Ovary (tissue), 9 donors: ENCODE measurements around the gene MPRIP. TPM values are rescaled to one million over a fixed set of nuclear protein-coding genes. Genes with fewer than 3 reads are reported as not detected.

Experiments
- DNase-seq, 5 donors: peaks; one replicate each; pipeline ENCODE4 v3.0.0-alpha.2; 2019 to 2020
- H3K27ac ChIP-seq, 2 donors: fragments of 200-600 bp; one replicate each; pipeline versions ENCODE4 v1.5.1 to v1.8.0; 2019 to 2022
- H3K27me3 ChIP-seq: fragments of 200-600 bp; one replicate; pipeline ENCODE4 v1.8.0; 2022
- H3K36me3 ChIP-seq: fragments of 200-600 bp; sonication (generic); one replicate; pipeline ENCODE4 v1.5.1; 2019
- H3K4me1 ChIP-seq: one replicate; pipeline ENCODE4 v1.8.1; 2013; ENCODE audit warnings: mild to moderate bottlenecking, moderate library complexity; ENCODE audit not compliant: insufficient read depth
- H3K4me3 ChIP-seq: fragments of 200-600 bp; sonication (generic); one replicate; pipeline ENCODE4 v1.5.1; 2017
- H3K9me3 ChIP-seq, 2 donors: fragments of 200-600 bp in 1 of 2; sonication (generic) in 1 of 2; one replicate each; pipeline versions ENCODE4 v1.5.1 to v1.8.1; 2013 to 2019; ENCODE audit warnings: mild to moderate bottlenecking in 1 of 2, moderate library complexity in 1 of 2
- CTCF ChIP-seq, 3 donors: fragments of 450-650 bp in 2 of 3; fragments of 200-600 bp in 1 of 3; IDR thresholded peaks; one replicate each; pipeline versions ENCODE4 v1.5.1 to v1.8.0; 2016 to 2022; ENCODE audit warnings: antibody characterized with exemption in 3 of 3, mild to moderate bottlenecking in 1 of 3
- EP300 ChIP-seq: sonication (generic); formaldehyde crosslinking; IDR thresholded peaks from one replicate; pipeline ENCODE4 v1.6.1; 2017; ENCODE audit warnings: antibody characterized with exemption
- POLR2A ChIP-seq: fragments of 450-650 bp; IDR thresholded peaks from one replicate; pipeline ENCODE4 v1.6.1; 2017; ENCODE audit warnings: antibody characterized with exemption, mild to moderate bottlenecking, moderate library complexity
- WGBS, 3 donors: extraction: QIAGEN DNeasy Blood & Tissue Kit in 1 of 3; methylation state at CpG; one replicate each; pipeline versions ENCODE4 v1.1.5 to v1.1.7; 2013 to 2017; 5-methylcytosine and 5-hydroxymethylcytosine counted together
- intact Hi-C, 4 donors: fragments of 100-400 bp; cut with DNase I; formaldehyde crosslinking; loops; one replicate each; pipeline versions ENCODE4 v1.11.0 to v1.15.1; 2022 to 2023
- polyA plus RNA-seq, 2 donors: library from polyadenylated mRNA; stranded (reverse); fragments of 200-250 nt in 1 of 2; fragments of 350-450 nt in 1 of 2; fragmentation: Illumina TruSeq in 1 of 2; extraction: RNeasy Lipid Tissue Mini Kit (QIAGEN cat#74804) in 1 of 2; gene quantifications; one replicate each; pipeline ENCODE4 v1.2.3, GENCODE V29; 2013 to 2014
- total RNA-seq, 7 donors: library from RNA; depleted of rRNA in 2 of 7; stranded (reverse); fragments of >200 nt in 2 of 7; fragmentation: NEBNext Ultra II Directional in 3 of 7; extraction: Animal tissue kit (Norgen Biotek cat#: 25700) in 3 of 7; gene quantifications; one replicate each; pipeline versions ENCODE4 v1.1.0 to v1.2.4, GENCODE V29; 2016 to 2023
- donor health status: DM: no; HTN: no; CAD: no; lungs with moderate emphysema.
- donor health status: DM: no; HTN: no; CAD: no.
- donor health status: Bipolar disorder and iron deficiency.
- donor health status: DM: yes; HTN: yes; CAD: no.
- donor health status: DM: no; HTN: no; CAD: no.
- donor health status: DM: yes; HTN: yes; CAD: no.

MPRIP gene
- total and polyA plus RNA-seq, 9 donors = 72.3 to 256 (median 202) TPM

- H3K27ac ChIP-seq = no peak overlapping the region
- intact Hi-C loops = loop anchor here in 2 of 4 donors (10.0 kb wide), 2 partner anchors 88 to 158 kb away; partner anchors contain the start of genes FLCN (in 1 of the 2) and NT5M (in 1 of the 2)
- 85 to 91% (median 90%) methylated on average over 9 to 14 of the region's 14 CpGs for WGBS, 3 donors
- no peak overlapping the region for H3K4me3 ChIP-seq
- H3K36me3 ChIP-seq = no peaks in the 10 kb centered on the region
- no peak for TF ChIP-seq POLR2A
- no peak for TF ChIP-seq EP300
- TF ChIP-seq CTCF (IDR thresholded peaks at IDR 0.05) = no peak
- no peaks in the 10 kb centered on the region for H3K9me3 ChIP-seq
- DNase-seq = no peak
- H3K4me1 ChIP-seq = no peaks in the 10 kb centered on the region
- no peaks in the 10 kb centered on the region for H3K27me3 ChIP-seq
These were observed 104.6 kb downstream of the MPRIP start for GRCh38 chr17:17146786-17147406.

- Histone ChIP-seq H3K36me3 (no peaks in the 10 kb centered on the region), H3K9me3 (no peaks in the 10 kb centered on the region), H3K27me3 (no peaks in the 10 kb centered on the region), H3K27ac (no peak overlapping the region), H3K4me1 (no peaks in the 10 kb centered on the region), H3K4me3 (no peak overlapping the region)
- DNase-seq = no peak
- TF ChIP-seq POLR2A = no peak
- TF ChIP-seq EP300 = no peak
- no peak for TF ChIP-seq CTCF (IDR thresholded peaks at IDR 0.05)
- 49 to 54% (median 52%) methylated on average over 5 of the region's 5 CpGs for WGBS, 3 donors
- intact Hi-C loops = loop anchor here in 2 of 4 donors (10.0 kb wide), 2 partner anchors 87 to 157 kb away; partner anchors contain the start of genes FLCN (in 1 of the 2) and NT5M (in 1 of the 2)
These were observed 105.6 kb downstream of the MPRIP start for GRCh38 chr17:17147821-17148220.

DNA sequence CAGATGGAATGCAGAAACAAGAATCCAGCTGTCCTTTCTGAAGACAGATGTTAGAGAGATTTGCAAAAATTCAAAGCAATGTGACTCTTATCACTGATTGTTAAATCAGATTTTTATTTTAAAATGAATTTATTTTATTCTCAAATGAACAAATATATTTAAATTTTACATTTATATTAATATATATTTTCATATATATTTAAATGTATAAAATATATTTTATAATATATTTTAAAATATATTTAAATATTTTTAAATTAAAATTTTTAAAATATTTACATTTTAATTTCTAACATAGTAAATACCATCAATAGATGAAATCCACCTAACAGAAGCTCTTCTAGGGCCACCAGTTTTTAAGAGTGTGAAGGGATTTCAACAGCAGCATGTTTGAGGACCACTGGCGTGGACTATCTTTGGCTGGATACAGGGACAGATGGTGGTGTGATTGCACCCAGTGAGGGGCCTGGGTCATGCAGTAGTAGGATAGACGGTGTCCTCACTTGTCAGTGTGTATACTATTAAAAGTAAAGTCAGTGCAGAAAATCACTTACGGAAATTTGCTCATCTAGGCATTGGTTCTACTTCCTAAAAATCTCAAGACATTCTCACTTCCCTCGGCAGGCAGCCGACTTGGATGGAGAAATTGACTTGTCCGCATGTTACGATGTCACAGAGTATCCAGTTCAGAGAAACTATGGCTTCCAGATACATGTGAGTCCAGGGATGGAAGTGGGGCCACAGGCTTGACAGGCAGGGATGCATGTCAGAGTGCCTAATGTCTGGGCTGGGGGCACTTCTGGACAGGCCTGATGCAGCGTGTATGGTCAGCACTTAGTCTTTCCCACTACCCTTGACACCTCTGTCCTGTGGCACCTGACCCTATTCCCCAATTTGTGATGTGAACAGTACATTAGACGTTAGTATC, 107.5 kb downstream of the MPRIP start:
- no peaks in the 10 kb centered on the region for H3K36me3 ChIP-seq
- no peak overlapping the region for H3K4me3 ChIP-seq
- TF ChIP-seq POLR2A (no peak), EP300 (no peak), CTCF (IDR thresholded peaks at IDR 0.05) (no peak)
- no peak overlapping the region for H3K27ac ChIP-seq
- no peak for DNase-seq
- no peaks in the 10 kb centered on the region for H3K27me3 ChIP-seq
- WGBS, 3 donors = 92 to 95% (median 95%) methylated on average over 9 of the region's 9 CpGs
- intact Hi-C loops = loop anchor here in 2 of 4 donors (10.0 kb wide), 2 partner anchors 85 to 155 kb away; partner anchors contain the start of genes FLCN (in 1 of the 2) and NT5M (in 1 of the 2)
- H3K4me1 ChIP-seq = no peaks in the 10 kb centered on the region
- H3K9me3 ChIP-seq = no peaks in the 10 kb centered on the region

GRCh38 chr17:17150448-17150800, 108.2 kb downstream of the MPRIP start:
- intact Hi-C loops = no loop called here
- H3K4me3 ChIP-seq = no peak overlapping the region
- no peaks in the 10 kb centered on the region for H3K4me1 ChIP-seq
- no peak for DNase-seq
- H3K9me3 ChIP-seq = no peaks in the 10 kb centered on the region
- no peak overlapping the region for H3K27ac ChIP-seq
- H3K27me3 ChIP-seq = no peaks in the 10 kb centered on the region
- WGBS, 3 donors = 96 to 98% (median 96%) methylated on average over 1 of the region's 1 CpG
- TF ChIP-seq EP300 (no peak), POLR2A (no peak), CTCF (IDR thresholded peaks at IDR 0.05) (no peak)
- H3K36me3 ChIP-seq = no peaks in the 10 kb centered on the region
